Sigmoid colon (tissue), 7 donors: ENCODE data around the gene PKN1. TPM values are rescaled to one million over a fixed set of nuclear protein-coding genes. Genes with fewer than 3 reads are reported as not detected.

Experiments
- DNase-seq: peaks from one replicate; pipeline ENCODE4 v3.0.0-alpha.2; 2019
- H3K27ac ChIP-seq, 4 donors: fragments of 200-600 bp; sonication (generic); one replicate each; pipeline ENCODE4 v1.5.1; 2016 to 2019; ENCODE audit warnings: mild to moderate bottlenecking in 1 of 4
- H3K27me3 ChIP-seq, 3 donors: fragments of 200-600 bp; sonication (generic); one replicate each; pipeline ENCODE4 v1.5.1; 2019; ENCODE audit warnings: mild to moderate bottlenecking in 1 of 3
- H3K36me3 ChIP-seq, 4 donors: fragments of 200-600 bp; sonication (generic); one replicate each; pipeline ENCODE4 v1.5.1; 2016 to 2019
- H3K4me1 ChIP-seq, 4 donors: fragments of 200-600 bp; sonication (generic); one replicate each; pipeline ENCODE4 v1.5.1; 2017 to 2019
- H3K4me3 ChIP-seq, 4 donors: fragments of 200-600 bp; sonication (generic); one replicate each; pipeline ENCODE4 v1.5.1; 2017 to 2019; ENCODE audit warnings: mild to moderate bottlenecking in 2 of 4, moderate library complexity in 1 of 4
- H3K9me3 ChIP-seq, 4 donors: fragments of 200-600 bp in 3 of 4; sonication (generic) in 3 of 4; one replicate each; pipeline versions ENCODE4 v1.5.1 to v1.6.1; 2013 to 2019
- EP300 ChIP-seq, 4 donors: sonication (generic); formaldehyde crosslinking; IDR thresholded peaks; one replicate each; pipeline ENCODE4 v1.6.1; 2017; ENCODE audit warnings: antibody characterized with exemption in 4 of 4
- POLR2A ChIP-seq, 2 donors: fragments of 450-650 bp; IDR thresholded peaks; one replicate each; pipeline ENCODE4 v1.6.1; 2016; ENCODE audit warnings: antibody characterized with exemption in 2 of 2, mild to moderate bottlenecking in 2 of 2, moderate library complexity in 2 of 2
- POLR2AphosphoS5 ChIP-seq, 4 donors: sonication (generic); formaldehyde crosslinking; IDR thresholded peaks; one replicate each; pipeline ENCODE4 v1.6.1; 2017; ENCODE audit warnings: antibody characterized with exemption in 4 of 4
- WGBS, 2 donors: extraction: QIAGEN DNeasy Blood & Tissue Kit; methylation state at CpG; one replicate each; pipeline ENCODE4 v1.1.7; 2013; 5-methylcytosine and 5-hydroxymethylcytosine counted together
- intact Hi-C: fragments of 100-400 bp; cut with DNase I; formaldehyde crosslinking; loops from one replicate; pipeline ENCODE4 v1.15.1; 2023
- polyA plus RNA-seq, 3 donors: library from polyadenylated mRNA; stranded (reverse); fragments of 200-250 nt; gene quantifications; one replicate each; pipeline ENCODE4 v1.2.3, GENCODE V29; 2013
- total RNA-seq, 4 donors: library from RNA; depleted of rRNA; stranded (reverse); fragments of >200 nt; gene quantifications; one replicate each; pipeline ENCODE4 v1.1.0, GENCODE V29; 2016
- TF ChIP-seq, protein P1 (sequence below), 4 experiments: fragments of 450-650 bp in 3 of 4; fragments of 200-600 bp in 1 of 4; IDR thresholded peaks; one replicate each; pipeline ENCODE4 v1.5.1; 2016 to 2019; ENCODE audit warnings: antibody characterized with exemption in 4 of 4, mild to moderate bottlenecking in 3 of 4, moderate library complexity in 2 of 4
- donor health status: healthy with polysubstance abuse.
- donor health status: Bipolar disorder and iron deficiency.
- donor health status: healthy.

Gene PKN1
- total and polyA plus RNA-seq, 7 donors: 20.8 to 126 (median 79.2) TPM

DNA sequence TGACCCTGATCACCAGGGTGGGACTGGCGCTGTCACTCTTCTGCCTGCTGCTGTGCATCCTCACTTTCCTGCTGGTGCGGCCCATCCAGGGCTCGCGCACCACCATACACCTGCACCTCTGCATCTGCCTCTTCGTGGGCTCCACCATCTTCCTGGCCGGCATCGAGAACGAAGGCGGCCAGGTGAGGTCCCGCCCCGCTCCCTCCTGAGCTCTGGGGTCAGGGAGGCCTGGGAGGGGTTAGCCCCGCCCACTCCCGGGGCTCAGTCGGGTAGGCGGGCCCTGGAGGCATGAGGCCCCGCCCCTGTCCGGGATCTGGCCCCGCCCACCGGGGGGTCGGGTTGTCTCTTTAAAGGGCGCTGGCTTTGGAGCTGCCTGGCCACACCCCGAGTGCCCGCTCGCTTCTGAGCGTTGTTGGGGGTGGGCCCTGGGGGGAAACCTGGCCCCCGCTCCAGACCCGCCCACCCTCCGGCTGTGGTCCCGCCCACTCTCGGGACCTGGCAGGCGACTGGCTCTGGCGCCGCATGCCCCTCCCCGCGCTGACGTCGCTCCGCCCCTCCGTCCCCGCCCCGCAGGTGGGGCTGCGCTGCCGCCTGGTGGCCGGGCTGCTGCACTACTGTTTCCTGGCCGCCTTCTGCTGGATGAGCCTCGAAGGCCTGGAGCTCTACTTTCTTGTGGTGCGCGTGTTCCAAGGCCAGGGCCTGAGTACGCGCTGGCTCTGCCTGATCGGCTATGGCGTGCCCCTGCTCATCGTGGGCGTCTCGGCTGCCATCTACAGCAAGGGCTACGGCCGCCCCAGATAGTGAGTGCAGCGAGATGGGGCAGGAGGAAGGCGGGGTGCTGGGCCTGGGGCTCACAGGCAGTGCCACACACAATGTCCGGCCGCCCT, 27.1 kb upstream of the PKN1 start:
- Histone ChIP-seq H3K9me3 (no peaks in the 10 kb centered on the region), H3K36me3 (peaks cover 43 to 74% (median 56%) of the 10 kb centered on the region in 4 donors), H3K27me3 (no peaks in the 10 kb centered on the region), H3K4me1 (peaks cover 0 to 16% (median 9%) of the 10 kb centered on the region in 4 donors), H3K4me3 (peak overlapping the region; percentile 8 to 36 (median 24)), H3K27ac (peak overlapping the region; percentile 65 to 82 (median 76))
- intact Hi-C loops: loop anchor here (2.0 to 10.0 kb wide), 5 partner anchors 25 to 269 kb away; partner anchors contain the start of genes ADGRE5, ADGRL1 and ASF1B
- 35 to 55% methylated on average over 61 of the region's 61 CpGs for WGBS, 2 donors
- TF ChIP-seq POLR2A (IDR thresholded peaks at IDR 0.05) (no peak), POLR2AphosphoS5 (IDR thresholded peaks at IDR 0.05) (peak in 3 of 4 donors; percentile 37 to 54 (median 44))
- TF ChIP-seq, protein P1, sequence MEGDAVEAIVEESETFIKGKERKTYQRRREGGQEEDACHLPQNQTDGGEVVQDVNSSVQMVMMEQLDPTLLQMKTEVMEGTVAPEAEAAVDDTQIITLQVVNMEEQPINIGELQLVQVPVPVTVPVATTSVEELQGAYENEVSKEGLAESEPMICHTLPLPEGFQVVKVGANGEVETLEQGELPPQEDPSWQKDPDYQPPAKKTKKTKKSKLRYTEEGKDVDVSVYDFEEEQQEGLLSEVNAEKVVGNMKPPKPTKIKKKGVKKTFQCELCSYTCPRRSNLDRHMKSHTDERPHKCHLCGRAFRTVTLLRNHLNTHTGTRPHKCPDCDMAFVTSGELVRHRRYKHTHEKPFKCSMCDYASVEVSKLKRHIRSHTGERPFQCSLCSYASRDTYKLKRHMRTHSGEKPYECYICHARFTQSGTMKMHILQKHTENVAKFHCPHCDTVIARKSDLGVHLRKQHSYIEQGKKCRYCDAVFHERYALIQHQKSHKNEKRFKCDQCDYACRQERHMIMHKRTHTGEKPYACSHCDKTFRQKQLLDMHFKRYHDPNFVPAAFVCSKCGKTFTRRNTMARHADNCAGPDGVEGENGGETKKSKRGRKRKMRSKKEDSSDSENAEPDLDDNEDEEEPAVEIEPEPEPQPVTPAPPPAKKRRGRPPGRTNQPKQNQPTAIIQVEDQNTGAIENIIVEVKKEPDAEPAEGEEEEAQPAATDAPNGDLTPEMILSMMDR (IDR thresholded peaks at IDR 0.05): peak; percentile 84 to 93 (median 90)
- peak; percentile 93 for DNase-seq

DNA sequence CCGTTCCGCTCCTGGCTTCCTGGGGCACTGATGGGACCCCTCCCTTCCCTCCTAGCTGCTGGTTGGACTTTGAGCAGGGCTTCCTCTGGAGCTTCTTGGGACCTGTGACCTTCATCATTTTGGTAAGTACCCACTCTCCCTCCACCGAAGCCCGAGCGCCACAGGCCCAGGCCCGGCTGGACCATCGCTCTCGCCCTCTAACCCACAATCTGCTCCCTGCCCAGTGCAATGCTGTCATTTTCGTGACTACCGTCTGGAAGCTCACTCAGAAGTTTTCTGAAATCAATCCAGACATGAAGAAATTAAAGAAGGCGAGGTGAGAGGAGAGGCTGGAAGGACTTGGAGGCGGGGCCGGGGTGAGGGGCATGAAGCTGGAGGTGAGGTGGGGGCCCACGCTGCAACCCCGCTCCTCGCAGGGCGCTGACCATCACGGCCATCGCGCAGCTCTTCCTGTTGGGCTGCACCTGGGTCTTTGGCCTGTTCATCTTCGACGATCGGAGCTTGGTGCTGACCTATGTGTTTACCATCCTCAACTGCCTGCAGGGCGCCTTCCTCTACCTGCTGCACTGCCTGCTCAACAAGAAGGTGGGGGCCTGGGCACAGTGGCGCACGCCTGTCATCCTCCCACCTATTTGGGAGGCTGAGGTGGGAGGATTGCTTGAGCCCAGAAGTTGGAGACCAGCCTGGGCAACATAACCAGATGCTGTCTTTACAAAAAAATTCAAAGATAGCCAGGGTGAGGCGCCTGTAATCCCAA, 26.3 kb upstream of the PKN1 start:
- intact Hi-C loops: loop anchor here (2.0 to 10.0 kb wide), 5 partner anchors 26 to 270 kb away; partner anchors contain the start of genes ADGRE5, ADGRL1 and ASF1B
- TF ChIP-seq POLR2A (IDR thresholded peaks at IDR 0.05): no peak
- TF ChIP-seq, protein P1 (IDR thresholded peaks at IDR 0.05): no peak
- no peak for TF ChIP-seq EP300 (IDR thresholded peaks at IDR 0.05)
- no peak for TF ChIP-seq POLR2AphosphoS5 (IDR thresholded peaks at IDR 0.05)
- 88 to 93% methylated on average over 27 of the region's 27 CpGs for WGBS, 2 donors

DNA sequence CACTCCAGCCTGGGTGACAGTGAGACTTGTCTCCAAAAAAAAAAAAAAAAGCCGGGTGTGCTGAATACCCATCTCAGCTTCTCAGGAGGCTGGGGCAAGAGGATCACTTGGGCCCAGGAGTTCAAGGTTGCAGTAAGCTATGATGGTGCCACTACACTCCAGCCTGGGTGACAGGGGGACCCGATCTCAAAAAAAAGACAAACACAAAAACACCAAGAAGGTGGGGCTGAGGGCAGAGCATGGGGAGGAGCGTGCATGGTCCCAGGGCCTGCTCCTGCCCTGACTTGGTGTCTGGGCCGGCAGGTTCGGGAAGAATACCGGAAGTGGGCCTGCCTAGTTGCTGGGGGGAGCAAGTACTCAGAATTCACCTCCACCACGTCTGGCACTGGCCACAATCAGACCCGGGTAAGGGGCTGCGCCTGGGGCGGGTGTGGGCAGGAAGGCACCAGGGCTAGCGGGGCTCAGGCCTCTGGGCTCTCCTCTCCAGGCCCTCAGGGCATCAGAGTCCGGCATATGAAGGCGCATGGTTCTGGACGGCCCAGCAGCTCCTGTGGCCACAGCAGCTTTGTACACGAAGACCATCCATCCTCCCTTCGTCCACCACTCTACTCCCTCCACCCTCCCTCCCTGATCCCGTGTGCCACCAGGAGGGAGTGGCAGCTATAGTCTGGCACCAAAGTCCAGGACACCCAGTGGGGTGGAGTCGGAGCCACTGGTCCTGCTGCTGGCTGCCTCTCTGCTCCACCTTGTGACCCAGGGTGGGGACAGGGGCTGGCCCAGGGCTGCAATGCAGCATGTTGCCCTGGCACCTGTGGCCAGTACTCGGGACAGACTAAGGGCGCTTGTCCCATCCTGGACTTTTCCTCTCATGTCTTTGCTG, 25.3 kb upstream of the PKN1 start:
- WGBS, 2 donors: 34 to 70% methylated on average over 20 of the region's 20 CpGs
- no peaks in the 10 kb centered on the region for H3K9me3 ChIP-seq
- no peaks in the 10 kb centered on the region for H3K27me3 ChIP-seq
- H3K27ac ChIP-seq: no peak overlapping the region
- H3K4me3 ChIP-seq: no peak overlapping the region
- TF ChIP-seq, protein P1 (IDR thresholded peaks at IDR 0.05): no peak
- TF ChIP-seq POLR2A (IDR thresholded peaks at IDR 0.05) (peak in 1 of 2 donors; percentile 5), EP300 (IDR thresholded peaks at IDR 0.05) (no peak), POLR2AphosphoS5 (IDR thresholded peaks at IDR 0.05) (no peak)
- no peak for DNase-seq
- H3K36me3 ChIP-seq: peaks cover 51 to 78% (median 66%) of the 10 kb centered on the region in 4 donors
- intact Hi-C loops: loop anchor here (2.0 to 10.0 kb wide), 5 partner anchors 27 to 271 kb away; partner anchors contain the start of genes ADGRE5, ADGRL1 and ASF1B
- peaks cover 0 to 17% (median 9%) of the 10 kb centered on the region in 4 donors for H3K4me1 ChIP-seq

More for the DNA sequence above, 26.3 kb upstream of the PKN1 start:
- Histone ChIP-seq H3K4me1 (peaks cover 0 to 16% (median 9%) of the 10 kb centered on the region in 4 donors), H3K9me3 (no peaks in the 10 kb centered on the region), H3K27me3 (no peaks in the 10 kb centered on the region), H3K36me3 (peaks cover 45 to 74% (median 58%) of the 10 kb centered on the region in 4 donors), H3K27ac (peak overlapping the region; percentile 65 to 82 (median 76)), H3K4me3 (peak overlapping the region in 1 of 4 donors; percentile 36)
- DNase-seq: no peak
